HUDEP-2 (cell line): ENCODE data around the gene PYGB.

Experiments used
- DNase-seq, 76 experiments: peaks; one replicate each; lab custom pipeline; 2025; ENCODE audit not compliant: unreplicated experiment in 76 of 76; lab: John Stamatoyannopoulos, UW

Gene PYGB

DNA sequence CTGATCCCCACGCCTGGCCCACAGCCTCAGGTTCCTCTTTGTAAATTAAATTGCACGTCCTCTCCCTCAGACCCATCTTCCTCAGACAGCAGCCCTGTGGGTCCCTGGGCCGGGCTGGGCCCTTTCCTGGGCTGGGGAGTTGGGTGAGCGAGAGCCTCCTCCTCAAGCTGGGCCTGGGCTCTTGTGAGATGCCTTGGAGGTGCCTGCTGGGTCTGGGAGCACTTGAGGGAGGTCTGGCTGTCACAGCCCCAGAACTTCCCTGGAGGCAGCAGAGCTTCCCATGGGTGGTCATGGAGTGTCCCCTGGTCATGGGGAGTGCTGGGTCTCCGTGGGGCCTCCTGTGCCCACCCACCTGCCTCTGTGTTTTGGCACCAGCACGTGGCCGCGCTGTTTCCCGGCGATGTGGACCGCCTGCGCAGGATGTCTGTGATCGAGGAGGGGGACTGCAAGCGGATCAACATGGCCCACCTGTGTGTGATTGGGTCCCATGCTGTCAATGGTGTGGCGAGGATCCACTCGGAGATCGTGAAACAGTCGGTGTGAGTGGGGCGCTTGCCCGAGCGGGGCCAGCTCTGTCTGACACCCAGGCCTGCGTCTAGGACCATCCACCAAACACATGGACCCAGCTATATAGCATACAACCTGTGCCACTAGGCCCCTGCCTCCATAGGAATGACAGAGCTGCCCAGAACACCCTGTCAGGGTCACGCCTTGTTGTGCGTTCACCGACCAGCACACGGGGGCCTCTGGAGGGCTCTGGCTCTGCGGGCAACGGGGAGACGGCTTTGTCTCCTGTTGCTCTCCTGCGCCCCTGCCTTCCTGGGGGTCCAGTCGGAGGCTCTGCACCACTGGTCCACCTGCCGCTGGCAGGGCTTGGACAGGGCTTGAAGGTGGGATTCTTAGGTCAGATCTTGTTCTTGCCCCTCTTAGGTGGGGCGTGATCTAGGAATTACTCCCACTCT, 33.0 kb downstream of the PYGB start:
- DNase-seq = no peak

DNA sequence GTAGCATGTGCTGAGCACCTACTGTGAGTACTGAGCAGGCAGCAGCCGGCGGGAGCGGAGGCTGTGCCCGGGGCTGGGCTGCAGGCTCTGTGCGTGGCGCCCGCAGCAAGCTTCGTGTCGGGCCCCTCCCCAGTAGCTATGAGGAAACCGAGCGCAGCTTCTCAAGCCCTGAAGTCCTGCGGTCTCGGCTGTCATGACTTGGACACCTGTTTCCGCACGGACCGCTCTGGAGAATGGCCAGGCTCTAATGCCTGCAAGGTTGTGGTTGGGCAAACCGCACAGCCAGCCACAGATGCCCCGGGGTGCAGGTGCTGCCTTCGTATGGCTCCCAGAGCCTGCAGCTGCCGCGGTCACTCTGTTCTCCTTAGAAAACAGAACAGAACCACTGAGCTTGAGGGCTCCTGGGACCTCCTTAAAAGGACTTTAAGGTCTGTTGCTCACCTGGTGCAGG, 33.7 kb downstream of the PYGB start:
- DNase-seq = no peak

DNA sequence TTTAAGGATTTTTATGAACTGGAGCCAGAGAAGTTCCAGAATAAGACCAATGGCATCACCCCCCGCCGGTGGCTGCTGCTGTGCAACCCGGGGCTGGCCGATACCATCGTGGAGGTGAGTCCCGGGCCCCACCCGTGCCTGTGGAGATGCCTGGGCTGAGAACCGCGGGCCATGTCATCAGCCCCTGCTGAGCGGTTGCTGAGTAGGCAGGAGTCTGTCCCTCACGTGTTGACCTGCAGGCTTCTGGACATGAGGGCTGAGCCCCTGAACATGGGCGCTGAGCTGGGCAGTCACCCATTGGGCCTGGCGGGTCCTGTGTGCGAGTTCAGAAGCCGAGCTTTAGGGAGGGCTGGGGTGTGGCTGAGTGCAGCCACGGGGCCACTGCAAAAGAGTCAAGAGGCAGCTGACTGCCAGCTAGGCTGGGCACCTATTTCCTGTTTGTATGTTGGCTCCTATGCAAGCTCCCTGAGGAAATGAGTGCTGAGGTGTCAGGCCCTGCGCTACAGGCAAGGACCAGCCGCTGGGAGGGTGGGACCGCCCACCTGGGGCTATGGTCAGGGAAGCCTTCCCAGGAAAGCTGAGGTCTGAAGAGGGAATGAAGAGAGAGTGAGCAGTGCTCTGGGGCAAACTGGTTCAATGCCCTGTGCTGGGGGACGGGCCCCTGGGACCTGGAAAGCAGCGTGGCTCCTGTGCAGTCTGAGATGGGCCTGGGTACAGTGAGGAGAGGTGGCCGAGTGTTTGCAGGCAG, 34.3 kb downstream of the PYGB start:
- no peak for DNase-seq

DNA sequence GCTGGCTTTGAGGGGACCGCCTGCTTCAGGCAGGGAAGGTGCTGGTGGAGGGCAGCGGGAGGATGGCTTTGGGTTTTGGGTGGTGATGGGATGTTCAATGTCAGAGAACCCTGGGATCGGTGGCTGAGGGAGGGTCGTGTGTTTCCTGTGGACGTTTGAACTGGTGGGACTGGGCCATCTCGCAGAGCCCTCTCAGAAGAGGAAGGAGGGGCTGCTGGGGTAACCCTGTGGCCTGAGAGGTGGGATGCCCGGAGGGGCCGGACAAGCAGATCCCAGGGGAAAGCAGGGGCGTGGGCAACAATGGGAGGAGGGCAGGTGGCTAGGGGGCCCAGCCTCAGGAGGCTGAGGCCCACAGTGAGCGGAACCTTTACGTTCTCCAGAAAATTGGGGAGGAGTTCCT, 34.9 kb downstream of the PYGB start:
- no peak for DNase-seq

DNA sequence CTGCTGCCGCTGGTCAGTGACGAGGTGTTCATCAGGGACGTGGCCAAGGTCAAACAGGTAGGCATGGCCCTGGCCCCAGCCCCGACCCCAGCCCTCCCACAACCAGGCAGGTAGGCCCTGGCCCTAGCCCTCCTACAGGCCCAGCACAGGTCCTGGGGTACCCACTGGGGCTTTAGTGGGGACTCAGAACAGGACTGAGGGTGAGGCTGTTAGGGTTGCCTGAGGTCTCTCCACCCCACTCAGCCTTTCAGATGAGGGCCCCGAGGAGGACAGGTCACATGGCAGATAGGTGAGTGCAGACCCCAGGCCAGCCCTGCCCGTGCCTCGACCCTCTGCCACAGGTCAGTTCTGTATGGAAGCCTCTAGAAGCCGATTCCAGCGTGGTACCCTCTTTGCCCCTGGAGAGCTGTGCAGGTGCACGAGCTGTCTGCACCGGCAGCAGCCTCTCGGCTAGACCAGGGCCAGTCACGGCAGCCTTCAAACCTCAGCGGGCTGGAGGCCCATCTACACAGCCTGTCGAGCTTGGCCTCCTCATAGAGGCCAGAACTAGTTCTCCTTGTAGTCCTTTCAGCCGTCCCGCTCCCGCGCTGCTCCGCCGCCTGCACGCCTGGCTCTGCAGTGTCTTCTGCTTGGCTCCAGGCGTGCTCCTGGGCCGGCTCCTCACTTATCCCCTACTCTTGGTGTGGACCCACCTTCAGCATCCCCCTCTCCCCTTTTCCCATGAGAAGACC, 35.5 kb downstream of the PYGB start:
- DNase-seq = no peak

DNA sequence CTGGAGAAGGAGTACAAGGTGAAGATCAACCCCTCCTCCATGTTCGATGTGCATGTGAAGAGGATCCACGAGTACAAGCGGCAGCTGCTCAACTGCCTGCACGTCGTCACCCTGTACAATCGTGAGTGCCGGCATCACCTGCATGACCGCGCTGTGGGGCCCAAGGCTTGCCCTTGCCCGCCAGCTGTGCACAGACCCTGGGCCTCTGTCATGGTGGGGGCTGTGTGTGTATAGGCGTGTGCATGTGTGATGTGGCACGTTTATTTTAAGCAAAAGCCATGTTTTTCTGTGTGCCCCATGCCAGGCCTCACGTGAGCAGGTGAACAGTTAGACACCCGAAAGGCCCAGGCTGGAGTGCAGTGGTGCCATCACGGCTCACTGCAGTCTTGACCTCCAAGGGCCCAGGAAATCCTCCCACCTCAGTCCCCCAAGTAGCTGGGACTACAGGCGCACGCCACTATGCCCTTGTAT, 36.3 kb downstream of the PYGB start:
- no peak for DNase-seq

DNA sequence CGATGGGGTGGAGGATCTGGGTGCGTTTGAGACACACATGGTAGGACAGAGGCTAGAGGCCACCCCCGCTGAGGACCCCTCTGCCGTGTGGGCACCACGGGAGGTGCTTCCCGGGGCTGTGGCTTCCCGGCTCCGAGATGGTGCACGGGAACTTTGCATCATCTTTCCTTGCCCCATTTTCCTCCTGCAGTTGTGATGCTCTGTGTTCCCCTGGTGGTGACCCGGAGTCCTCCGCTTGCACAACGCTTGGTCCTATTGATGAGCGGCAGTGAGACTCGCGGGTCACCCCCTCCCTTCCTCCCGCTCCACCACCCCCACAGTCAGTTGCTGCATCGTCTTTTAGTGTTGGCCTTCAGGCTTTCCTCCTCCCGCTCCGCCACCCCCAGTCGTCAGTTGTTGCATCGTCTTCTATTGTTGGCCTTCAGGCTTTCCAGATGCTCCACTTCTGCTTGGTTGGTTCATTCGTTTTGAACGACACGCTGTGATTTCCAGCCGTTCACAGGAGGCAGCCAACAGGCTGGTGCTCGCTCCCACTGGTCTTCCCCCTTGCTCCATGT, 37.3 kb downstream of the PYGB start:
- no peak for DNase-seq

DNA sequence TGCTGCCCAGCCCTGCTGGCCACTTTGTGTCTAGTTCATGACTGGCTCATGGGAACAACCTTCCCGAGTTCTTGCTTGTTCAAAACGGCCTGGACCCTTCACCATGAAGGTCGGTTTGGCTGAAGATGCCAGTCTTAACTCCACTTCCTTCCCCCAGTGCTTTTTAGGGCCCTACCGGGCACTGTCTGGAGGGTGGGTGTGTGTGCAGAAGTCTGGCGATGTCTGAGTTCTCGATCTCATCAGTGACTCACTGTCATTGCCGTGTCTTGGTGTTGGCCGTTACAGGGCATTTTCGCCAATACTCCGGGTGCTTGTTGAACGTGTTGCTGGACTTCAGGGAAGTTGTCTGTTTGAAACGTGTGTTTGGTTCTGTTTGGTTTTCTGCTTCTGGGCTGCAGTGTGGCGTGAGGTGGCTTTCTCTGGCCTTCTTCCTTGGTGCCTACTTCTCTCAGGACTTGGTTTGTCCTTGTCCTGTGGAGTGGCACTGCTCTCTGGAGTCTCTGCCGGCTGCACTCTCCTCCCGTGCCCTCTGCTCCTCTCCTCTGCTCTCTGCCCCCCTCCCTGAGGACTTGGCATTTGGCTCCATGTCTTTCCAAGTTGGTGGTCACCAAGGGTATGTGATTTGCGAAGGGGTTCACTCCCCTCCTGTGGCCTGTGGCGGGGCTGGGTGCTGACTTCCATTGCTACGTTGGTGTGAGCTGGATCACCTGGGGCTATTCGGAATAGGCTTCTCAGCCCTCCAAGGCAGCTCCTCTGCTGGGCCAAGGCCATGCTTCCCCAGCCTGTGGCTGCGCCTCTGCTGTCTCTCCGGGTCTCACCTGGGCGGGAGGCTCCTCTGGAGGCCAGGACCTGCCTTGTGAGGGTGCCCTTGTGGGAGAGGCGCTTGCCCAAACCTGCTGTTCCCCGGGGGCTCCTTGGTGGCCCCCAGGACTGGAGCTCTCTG, 38.2 kb downstream of the PYGB start:
- no peak for DNase-seq

DNA sequence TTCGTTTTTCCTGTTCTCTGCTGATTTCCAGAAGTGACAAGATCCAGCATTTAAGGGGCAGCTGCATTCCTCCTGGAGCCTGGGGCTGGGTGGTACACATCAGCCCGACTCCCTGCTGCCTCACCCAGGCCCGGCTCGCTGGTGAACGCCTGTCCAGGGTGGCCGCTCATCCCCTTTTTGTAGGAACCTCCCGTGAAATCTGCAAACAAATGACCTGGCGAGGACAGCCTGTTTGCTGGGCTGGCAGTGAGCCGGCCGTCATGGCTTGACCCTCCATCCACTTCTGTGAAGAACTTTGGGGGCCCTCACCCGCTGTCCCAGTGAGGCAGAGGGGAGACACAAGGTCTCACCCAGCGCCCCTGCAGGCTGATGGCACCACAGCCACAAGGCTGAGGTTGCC, 39.0 kb downstream of the PYGB start:
- no peak for DNase-seq

DNA sequence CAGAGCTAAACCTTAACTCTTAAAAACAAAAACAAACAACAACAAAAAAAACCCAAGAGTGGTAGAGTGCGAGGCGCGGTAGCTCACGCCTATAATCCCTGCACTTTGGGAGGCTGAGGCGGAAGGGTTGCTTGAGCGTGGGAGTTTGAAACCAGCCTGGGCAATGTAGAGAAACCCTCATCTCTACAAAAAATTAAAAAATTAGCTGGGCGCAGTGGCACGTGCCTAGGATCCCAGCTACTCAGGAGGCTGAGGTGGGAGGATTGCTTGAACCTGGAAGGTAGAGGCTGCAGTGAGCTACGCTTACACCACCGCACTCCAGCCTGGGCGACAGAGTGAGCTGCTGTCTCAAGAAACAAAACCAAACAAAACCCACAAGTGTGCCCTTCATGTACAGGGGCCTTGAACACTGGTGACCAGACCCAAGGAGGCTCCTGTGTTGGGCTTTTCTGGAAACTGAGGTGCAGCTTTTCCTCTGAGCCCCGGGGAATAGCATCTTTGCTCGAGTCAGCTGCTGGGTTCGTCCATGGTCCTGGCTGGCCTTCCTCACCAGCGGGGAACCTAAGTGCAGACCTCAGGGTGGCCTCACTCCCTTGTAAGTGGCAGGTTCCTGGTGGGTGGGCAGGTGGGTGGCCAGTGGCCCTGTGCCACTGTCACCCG, 39.9 kb downstream of the PYGB start:
- DNase-seq = no peak

DNA sequence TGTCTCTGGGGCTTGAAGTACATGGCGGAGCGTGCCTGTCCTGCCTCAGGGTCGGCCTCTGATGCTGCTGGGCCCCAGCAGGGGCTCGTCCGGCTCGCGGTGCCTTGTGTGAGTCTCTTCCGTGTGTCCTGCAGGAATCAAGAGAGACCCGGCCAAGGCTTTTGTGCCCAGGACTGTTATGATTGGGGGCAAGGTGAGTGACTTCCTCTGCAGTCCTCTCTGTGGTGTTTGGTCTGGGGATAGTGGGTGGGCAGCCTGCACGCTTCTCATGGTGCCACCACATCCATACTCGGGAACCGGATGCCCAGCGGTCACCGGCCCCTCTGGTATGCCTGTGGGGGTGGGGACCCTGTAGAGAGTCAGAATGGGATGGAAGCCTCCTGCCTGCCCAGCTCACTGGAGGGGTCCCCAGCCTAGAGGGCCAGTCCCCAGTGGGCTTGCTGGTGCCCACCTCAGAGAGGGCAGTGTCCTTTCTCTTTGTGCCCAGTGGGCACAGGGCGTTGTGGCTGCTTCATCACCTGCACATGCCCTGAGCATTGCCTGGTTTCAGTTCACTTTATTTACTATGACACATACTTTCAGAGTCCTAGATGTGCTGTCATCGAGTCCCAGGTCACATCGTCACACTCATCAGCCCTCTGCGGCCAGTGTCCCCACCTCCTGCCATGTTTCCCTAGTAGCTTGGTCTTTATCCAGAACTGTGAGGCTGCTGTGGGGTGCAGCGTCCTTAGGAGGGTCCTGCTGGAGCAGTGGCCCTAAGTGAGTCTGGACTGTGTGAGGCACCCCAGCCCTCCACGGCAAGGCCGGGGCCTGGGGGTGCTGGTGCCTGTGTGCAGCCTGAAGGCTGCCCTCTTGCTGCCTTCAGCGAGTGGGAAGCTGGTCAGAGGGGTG, 40.7 kb downstream of the PYGB start:
- DNase-seq = no peak

DNA sequence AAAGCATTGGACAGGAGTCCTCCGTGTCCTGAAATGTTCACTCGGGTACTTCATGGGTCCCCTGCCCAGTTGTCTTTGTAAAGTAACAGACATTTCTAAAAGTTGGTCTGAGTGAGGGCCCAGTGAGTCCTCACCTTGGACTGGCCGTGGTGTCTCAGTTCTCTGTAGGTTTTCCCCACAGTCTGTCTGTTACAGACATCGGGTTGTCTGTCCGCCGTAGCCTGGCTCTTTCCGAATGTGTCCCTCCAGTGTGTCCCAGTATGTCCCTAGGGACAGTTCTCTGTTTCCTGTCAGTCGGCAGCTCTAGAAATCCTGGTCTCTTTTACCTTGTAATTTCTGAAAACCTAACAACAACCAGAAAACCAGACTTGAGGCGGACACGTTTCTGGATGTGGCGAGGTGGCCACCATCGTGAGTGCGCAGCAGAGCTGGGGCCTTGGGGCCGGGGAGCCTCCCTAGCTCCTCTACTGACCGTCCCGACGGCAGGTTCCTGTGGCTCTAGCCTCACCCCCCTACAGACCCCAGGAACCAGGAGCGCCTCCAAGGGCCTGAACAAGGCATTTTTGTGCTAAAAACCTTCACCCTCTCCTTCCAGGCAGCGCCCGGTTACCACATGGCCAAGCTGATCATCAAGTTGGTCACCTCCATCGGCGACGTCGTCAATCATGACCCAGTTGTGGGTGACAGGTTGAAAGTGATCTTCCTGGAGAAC, 42.2 kb downstream of the PYGB start:
- no peak for DNase-seq

DNA sequence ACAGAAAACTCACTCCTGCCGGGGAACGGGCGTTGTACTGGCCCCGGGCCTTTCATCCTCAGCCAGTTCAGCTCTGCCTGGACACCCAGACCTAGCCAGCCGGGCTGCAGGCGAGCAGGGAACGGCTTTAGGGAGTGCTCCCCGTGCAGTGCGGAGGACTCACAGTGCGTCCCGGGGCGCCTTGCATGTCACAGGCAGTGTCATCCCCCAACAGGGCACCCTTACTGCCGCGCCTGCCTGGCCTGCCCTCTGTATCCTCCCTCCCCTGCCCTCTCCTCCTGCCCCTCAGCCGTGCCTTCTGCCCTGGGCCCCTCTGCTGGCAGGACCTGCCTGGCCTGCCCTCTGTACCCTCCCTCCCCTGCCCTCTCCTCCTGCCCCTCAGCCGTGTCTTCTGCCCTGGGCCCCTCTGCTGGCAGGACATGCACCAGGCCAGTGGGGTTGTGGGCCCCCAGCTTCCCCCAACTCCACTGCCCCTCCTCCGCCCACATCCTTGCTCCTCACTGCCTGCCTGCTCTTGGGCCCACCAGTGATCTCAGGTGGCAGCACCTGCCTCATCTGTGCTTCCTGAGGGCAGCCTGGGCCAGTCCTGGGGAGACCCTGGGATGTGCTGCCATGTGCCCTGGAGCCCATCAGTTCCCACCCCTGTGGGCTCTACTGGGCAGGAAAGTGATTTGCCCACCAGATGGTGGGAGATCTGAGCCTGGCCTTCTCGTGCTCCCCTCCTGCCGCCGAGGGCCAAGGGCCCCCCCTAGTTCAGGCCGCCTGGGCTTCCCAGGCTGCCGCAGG, 43.0 kb downstream of the PYGB start:
- DNase-seq = no peak

DNA sequence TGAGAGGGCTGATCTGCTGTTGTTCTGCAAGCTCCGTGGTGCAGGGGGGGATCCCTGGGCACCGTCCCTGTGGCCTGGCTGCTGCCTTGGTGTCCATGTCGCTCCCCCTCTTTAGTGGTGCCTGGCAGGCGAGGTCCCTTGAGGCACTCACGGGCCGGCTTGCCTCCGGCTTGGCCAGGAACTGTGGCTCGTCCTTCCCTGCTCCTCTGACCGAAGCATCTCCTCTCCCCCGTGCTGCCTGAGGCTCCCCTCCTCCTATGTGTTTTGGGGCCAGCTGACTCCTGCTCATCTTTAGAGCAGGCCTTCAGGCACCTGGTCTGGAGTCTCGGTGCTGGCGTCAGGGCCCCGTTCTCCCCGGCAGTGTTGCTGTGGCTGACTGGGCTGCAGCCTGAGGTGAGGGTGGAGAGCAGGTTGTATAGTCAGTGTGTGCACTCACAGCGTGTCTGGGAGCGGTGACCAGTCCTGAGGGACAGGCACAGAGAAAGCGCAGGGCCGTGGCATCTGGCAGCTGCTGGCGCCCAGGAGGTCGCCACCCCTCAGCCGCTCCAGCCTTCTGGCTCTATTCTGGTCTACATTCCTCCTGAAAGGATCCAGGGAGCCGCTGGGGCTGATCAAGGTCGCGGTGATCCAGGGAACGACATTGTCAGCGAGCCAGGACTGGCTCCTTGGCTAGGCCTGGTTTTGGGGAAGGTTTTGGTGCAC, 43.7 kb downstream of the PYGB start:
- no peak for DNase-seq

DNA sequence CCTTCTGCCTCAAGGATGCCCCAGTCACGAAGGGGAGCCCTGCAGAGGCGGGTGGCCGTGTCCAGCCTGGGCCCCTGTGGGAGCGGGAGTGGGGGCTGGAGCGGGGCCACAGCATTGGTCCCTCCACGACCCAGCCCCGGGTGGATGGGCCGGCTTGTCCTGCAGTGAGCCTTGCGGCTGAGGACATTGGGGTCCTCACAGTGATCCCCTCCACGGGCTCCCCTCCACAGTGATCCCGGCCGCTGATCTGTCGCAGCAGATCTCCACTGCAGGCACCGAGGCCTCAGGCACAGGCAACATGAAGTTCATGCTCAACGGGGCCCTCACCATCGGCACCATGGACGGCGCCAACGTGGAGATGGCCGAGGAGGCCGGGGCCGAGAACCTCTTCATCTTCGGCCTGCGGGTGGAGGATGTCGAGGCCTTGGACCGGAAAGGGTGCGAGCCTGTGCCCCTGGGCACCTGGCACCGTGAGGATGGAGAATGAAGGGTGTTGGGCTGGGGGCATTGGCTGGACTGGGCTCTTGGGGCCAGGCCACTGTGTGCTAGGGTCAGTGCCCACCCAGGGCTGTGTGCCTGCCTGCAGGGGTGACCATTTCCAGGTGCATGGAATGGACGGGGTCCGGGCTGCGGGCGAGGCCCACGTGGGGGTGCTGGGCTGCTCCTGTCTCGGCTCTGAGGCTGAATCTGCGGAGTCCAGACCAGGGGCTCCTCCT, 44.4 kb downstream of the PYGB start:
- no peak for DNase-seq

DNA sequence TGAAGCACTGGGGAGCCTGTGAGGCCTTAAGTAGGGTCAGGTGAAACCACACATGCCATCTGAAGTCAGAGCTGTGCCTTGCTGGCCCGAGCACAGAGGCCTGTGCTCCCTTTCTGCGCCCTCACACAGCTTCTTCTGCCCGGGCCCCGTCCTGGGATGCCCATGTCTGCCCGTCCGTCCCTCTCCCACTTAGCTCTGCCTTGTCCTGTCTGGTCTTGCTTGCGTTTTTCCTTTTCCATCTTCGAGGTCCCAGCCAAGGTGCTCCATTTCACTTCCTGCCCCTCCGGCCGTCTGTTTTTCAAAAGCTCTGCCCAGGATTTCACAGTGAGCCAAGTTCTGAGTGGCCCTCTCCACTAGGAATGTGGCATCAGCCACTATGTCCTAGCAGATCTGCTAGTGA, 45.6 kb downstream of the PYGB start:
- DNase-seq = no peak
